CD4-positive, alpha-beta T cell treated with Interferon alpha-2 for 1 hour (primary cell): ENCODE data around the gene CHST4.
"Not testable (repeated sequence)": the region's sequence is repeated elsewhere in the genome, so short reads cannot be mapped to it uniquely, and the experiment has no call there.

Source experiments
- DNase-seq, 2 donors: peaks; one replicate each; pipeline ENCODE4 v3.0.0-alpha.2; 2020 to 2022

The CHST4 gene

GRCh38 chr16:71526111-71526631 is at the start of gene CHST4:
TSS of gene CHST4 (plus strand) at chr16:71526426. CDS start at chr16:71536678, 10,252 bp downstream.
- no peak for DNase-seq

GRCh38 chr16:71476457-71477124 is 49.6 kb upstream of the CHST4 start:
- no peak for DNase-seq

GRCh38 chr16:71479420-71479819 is 46.8 kb upstream of the CHST4 start:
- no peak for DNase-seq

GRCh38 chr16:71480956-71481355 is 45.3 kb upstream of the CHST4 start:
- no peak for DNase-seq

GRCh38 chr16:71482569-71482968 is 43.7 kb upstream of the CHST4 start:
- no peak for DNase-seq

- peak; percentile 85 to 86 for DNase-seq
Measured at GRCh38 chr16:71484006-71484893, 42.0 kb upstream of the CHST4 start.

GRCh38 chr16:71489122-71489521 is 37.1 kb upstream of the CHST4 start, which contains the start of gene ZNF19:
TSS of gene ZNF19 (minus strand) at chr16:71489324. CDS start at chr16:71482114, 7,210 bp downstream.
- DNase-seq, result no peak

GRCh38 chr16:71490361-71490760 is 35.9 kb upstream of the CHST4 start:
- no peak for DNase-seq

GRCh38 chr16:71491054-71491453 is 35.2 kb upstream of the CHST4 start:
- DNase-seq, result no peak

- no peak for DNase-seq
Measured at GRCh38 chr16:71492786-71493185, 33.4 kb upstream of the CHST4 start.

- DNase-seq, result no peak
Measured at GRCh38 chr16:71493213-71493612, 33.0 kb upstream of the CHST4 start.

GRCh38 chr16:71498031-71498430 is 28.2 kb upstream of the CHST4 start:
- DNase-seq, result no peak

GRCh38 chr16:71499775-71500364 is 26.4 kb upstream of the CHST4 start:
- peak; percentile 35 to 70 for DNase-seq

- DNase-seq, result no peak
Measured at GRCh38 chr16:71500964-71501363, 25.3 kb upstream of the CHST4 start.

- DNase-seq, result no peak
Measured at GRCh38 chr16:71501547-71501946, 24.7 kb upstream of the CHST4 start.

GRCh38 chr16:71504051-71504450 is 22.2 kb upstream of the CHST4 start:
- not testable (repeated sequence) for DNase-seq

- no peak for DNase-seq
Measured at GRCh38 chr16:71504901-71505300, 21.3 kb upstream of the CHST4 start.

- no peak for DNase-seq
Measured at GRCh38 chr16:71507061-71507460, 19.2 kb upstream of the CHST4 start.

- DNase-seq, result no peak
Measured at GRCh38 chr16:71513302-71513701, 12.9 kb upstream of the CHST4 start.

- DNase-seq, result no peak
Measured at GRCh38 chr16:71514476-71514875, 11.8 kb upstream of the CHST4 start.

- DNase-seq, result no peak
Measured at GRCh38 chr16:71515026-71515425, 11.2 kb upstream of the CHST4 start.

- DNase-seq, result no peak
Measured at GRCh38 chr16:71520550-71520949, 5.7 kb upstream of the CHST4 start.
